A673 (cell line): ENCODE measurements around the gene TBC1D25. TPM values are rescaled to one million over a fixed set of nuclear protein-coding genes. Genes with fewer than 3 reads are reported as not detected.

ENCODE experiments used
- BruUV-seq: library from RNA; stranded (reverse); fragments of 400-500 nt; replicated peaks from 2 replicates; lab custom pipeline; 2021; lab: Mats Ljungman, UMichigan
- CTCF ChIA-PET: fragments of 300-600 bp; sonication (Branson Sonifier 250); formaldehyde crosslinking; loops from one replicate; lab custom pipeline; 2022; ENCODE audit warnings: antibody characterized with exemption; lab: Charles Lee
- POLR2A ChIA-PET: fragments of 300-600 bp; sonication (Branson Sonifier 250); formaldehyde crosslinking; loops from one replicate; lab custom pipeline; 2022; ENCODE audit warnings: antibody characterized with exemption; ENCODE audit not compliant: low non-redundant PET; lab: Charles Lee
- DNase-seq: peaks from one replicate; pipeline ENCODE4 v3.0.0-alpha.2; 2015; ENCODE audit warnings: low spot score
- H3K27ac ChIP-seq: fragments of 200-600 bp; sonication (generic); 2 replicates; pipeline ENCODE4 v1.5.1; 2016; ENCODE audit warnings: mixed run types, low read depth, mild to moderate bottlenecking, mixed read lengths, antibody characterized with exemption, low read length; ENCODE audit not compliant: poor library complexity, severe bottlenecking
- H3K27me3 ChIP-seq: fragments of 200-600 bp; sonication (generic); replicated peaks from 2 replicates; pipeline ENCODE4 v1.6.1; 2017; ENCODE audit warnings: mixed run types, low read depth, mild to moderate bottlenecking, mixed read lengths, antibody characterized with exemption, low read length; ENCODE audit not compliant: insufficient read depth, poor library complexity
- H3K36me3 ChIP-seq: fragments of 200-600 bp; sonication (generic); 2 replicates; pipeline ENCODE4 v1.6.1; 2016; ENCODE audit warnings: mixed run types, mild to moderate bottlenecking, mixed read lengths, antibody characterized with exemption, low read length; ENCODE audit not compliant: insufficient read depth, poor library complexity, severe bottlenecking
- H3K4me1 ChIP-seq: fragments of 200-600 bp; sonication (generic); 2 replicates; pipeline ENCODE4 v1.6.1; 2017; ENCODE audit warnings: mixed run types, mild to moderate bottlenecking, mixed read lengths, antibody characterized with exemption, low read length; ENCODE audit not compliant: insufficient read depth, poor library complexity, severe bottlenecking
- H3K4me3 ChIP-seq: fragments of 200-600 bp; sonication (generic); 2 replicates; pipeline ENCODE4 v1.5.1; 2016; ENCODE audit warnings: low read depth, mixed run types, mild to moderate bottlenecking, mixed read lengths, low read length; ENCODE audit not compliant: poor library complexity, severe bottlenecking
- H3K9me3 ChIP-seq: fragments of 200-600 bp; sonication (generic); 2 replicates; pipeline ENCODE4 v1.6.1; 2016; ENCODE audit warnings: mixed run types, low read depth, mild to moderate bottlenecking, mixed read lengths, antibody characterized with exemption, low read length; ENCODE audit not compliant: poor library complexity, severe bottlenecking
- CTCF ChIP-seq: fragments of 300-800, 200-600 bp; sonication (generic); conservative IDR thresholded peaks from 2 replicates; pipeline ENCODE4 v1.5.1; 2017; ENCODE audit warnings: low read depth, mild to moderate bottlenecking, antibody characterized with exemption, low read length, moderate library complexity, mixed read lengths
- EZH2 ChIP-seq: fragments of 200-600 bp; sonication (generic); IDR thresholded peaks from 2 replicates; pipeline ENCODE4 v1.6.1; 2017; ENCODE audit warnings: borderline replicate concordance, low read depth, mild to moderate bottlenecking, mixed read lengths, antibody characterized with exemption, low read length; ENCODE audit not compliant: poor library complexity, severe bottlenecking
- intact Hi-C: fragments of 100-400 bp; cut with micrococcal nuclease; formaldehyde crosslinking; loops from one replicate; pipeline ENCODE4 v1.10.0; 2022; ENCODE audit not compliant: unreplicated experiment
- total RNA-seq: library from RNA; stranded (reverse); gene quantifications from 2 replicates; pipeline ENCODE4 v1.2.3, GENCODE V29; 2021

Gene TBC1D25
- total RNA-seq, 1 experiment from 2014 or later: 10.8 TPM

GRCh38 chrX:48508400-48509244 is 30.9 kb upstream of the TBC1D25 start, which contains the start of gene PORCN:
Gene PORCN, plus strand, starts transcription at chrX:48508992. Its CDS starts 829 bp downstream, at chrX:48509821.
- intact Hi-C loops: no loop called here
- Histone ChIP-seq H3K36me3 (no peaks in the 10 kb centered on the region), H3K27me3 (no peaks in the 10 kb centered on the region), H3K4me1 (no peaks in the 10 kb centered on the region), H3K4me3 (peak within 1 kb of the TSS; percentile 66), H3K27ac (peak within 1 kb of the TSS; percentile 67), H3K9me3 (no peaks in the 10 kb centered on the region)
- DNase-seq: peak; percentile 79
- BruUV-seq: no TSS peak
- ChIA-PET CTCF (no interaction called here), POLR2A (no interaction called here)
- no peak for TF ChIP-seq CTCF
- TF ChIP-seq EZH2: no peak

- Histone ChIP-seq H3K36me3 (no peaks in the 10 kb centered on the region), H3K27ac (peak overlapping the region; percentile 67), H3K4me1 (no peaks in the 10 kb centered on the region), H3K9me3 (no peaks in the 10 kb centered on the region), H3K27me3 (no peaks in the 10 kb centered on the region), H3K4me3 (peak overlapping the region; percentile 66)
- BruUV-seq: no TSS peak
- no peak for DNase-seq
- TF ChIP-seq EZH2: no peak
- no peak for TF ChIP-seq CTCF
- intact Hi-C loops: no loop called here
- ChIA-PET POLR2A (no interaction called here), CTCF (no interaction called here)
Observed at GRCh38 chrX:48509245-48509590, 30.3 kb upstream of the TBC1D25 start.

- no TSS peak for BruUV-seq
- ChIA-PET CTCF (no interaction called here), POLR2A (no interaction called here)
- no peaks in the 10 kb centered on the region for H3K9me3 ChIP-seq
- no peak for DNase-seq
- intact Hi-C loops: no loop called here
- no peak overlapping the region for H3K27ac ChIP-seq
- peak overlapping the region; percentile 66 for H3K4me3 ChIP-seq
- TF ChIP-seq EZH2 (no peak), CTCF (no peak)
- H3K4me1 ChIP-seq: no peaks in the 10 kb centered on the region
- H3K27me3 ChIP-seq: no peaks in the 10 kb centered on the region
- no peaks in the 10 kb centered on the region for H3K36me3 ChIP-seq
Observed at GRCh38 chrX:48509619-48510018, 29.9 kb upstream of the TBC1D25 start.
